CD4-positive, alpha-beta T cell treated with Interleukin-15 for 4 hours (primary cell): ENCODE measurements around the gene PPM1F.

Source experiments
- DNase-seq: peaks from one replicate; pipeline ENCODE4 v3.0.0-alpha.2; 2020; ENCODE audit warnings: low spot score

Gene PPM1F

DNA sequence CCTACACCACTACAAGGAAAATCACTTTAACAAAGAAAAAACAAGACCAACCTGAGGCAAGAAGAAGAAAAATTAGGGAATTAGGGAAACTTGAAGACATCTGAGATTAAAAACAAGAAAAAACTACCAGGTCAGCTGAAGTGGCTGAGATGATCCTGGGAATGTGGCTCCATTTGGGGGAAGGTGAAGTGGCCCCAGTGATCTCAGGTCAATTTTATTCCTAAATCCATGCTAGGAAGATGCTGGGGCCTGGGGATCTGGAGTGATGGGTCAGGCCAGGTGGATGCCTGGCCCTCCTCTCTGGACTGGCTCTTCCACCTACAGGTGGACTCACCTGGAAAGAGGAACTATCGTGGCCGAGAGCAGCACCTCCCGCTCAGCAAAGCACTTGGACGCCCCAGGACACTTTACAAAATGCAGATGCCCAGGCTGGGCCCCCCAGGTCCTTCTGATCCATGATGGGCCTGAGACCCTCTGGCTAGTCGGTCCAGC is 23.3 kb upstream of the PPM1F start:
- DNase-seq, result no peak

- no peak for DNase-seq
These were observed 22.6 kb upstream of the PPM1F start for GRCh38 chr22:21975273-21975672.

GRCh38 chr22:21974058-21974649 is 21.5 kb upstream of the PPM1F start:
- DNase-seq, result no peak

GRCh38 chr22:21972806-21973205 is 20.2 kb upstream of the PPM1F start:
- DNase-seq, result no peak

- DNase-seq, result peak; percentile 45
These were observed 19.7 kb upstream of the PPM1F start for GRCh38 chr22:21972293-21972779.

- no peak for DNase-seq
These were observed 19.2 kb upstream of the PPM1F start for GRCh38 chr22:21971858-21972275.

DNA sequence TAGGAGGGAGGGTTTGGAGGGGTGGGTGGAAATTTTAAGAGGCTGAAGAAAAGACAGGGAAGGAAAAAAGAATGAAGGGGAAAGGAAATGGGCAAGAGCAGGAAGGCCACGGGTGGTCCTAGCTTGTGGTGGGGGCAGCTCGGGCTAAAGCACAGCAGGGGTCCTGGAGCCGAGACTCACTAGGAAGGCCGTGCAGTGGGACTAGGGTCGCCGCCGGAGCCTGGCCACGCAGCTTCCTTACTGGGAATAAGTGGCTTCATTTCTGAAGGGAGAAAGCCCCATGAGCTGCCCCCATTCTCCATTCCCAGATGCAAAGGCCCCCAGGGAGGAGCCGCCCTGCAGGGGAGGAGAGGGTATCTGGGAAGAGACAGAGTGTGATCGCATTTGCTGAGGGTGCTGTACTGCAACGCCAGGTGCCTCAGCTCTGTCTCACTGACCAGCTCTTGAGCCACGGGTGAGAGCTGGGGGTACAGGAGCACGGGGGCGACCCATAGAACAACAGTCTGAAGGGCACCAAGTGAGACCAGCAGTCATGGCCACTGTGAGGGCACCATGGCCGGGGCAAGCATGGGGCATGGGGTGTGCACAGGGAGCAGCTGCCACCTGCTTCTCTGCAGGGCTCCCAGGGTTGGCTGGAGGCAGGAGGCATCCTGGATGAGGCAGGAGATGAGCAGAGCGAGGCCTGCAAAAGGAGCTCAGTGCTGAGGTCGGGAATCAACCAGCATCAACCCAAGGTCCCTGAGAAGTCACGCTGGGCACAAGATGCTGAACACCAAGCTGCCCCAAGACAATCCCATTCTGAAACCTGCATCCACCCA is 18.4 kb upstream of the PPM1F start:
- DNase-seq, result no peak

GRCh38 chr22:21970037-21970799 is 17.6 kb upstream of the PPM1F start:
- no peak for DNase-seq

DNA sequence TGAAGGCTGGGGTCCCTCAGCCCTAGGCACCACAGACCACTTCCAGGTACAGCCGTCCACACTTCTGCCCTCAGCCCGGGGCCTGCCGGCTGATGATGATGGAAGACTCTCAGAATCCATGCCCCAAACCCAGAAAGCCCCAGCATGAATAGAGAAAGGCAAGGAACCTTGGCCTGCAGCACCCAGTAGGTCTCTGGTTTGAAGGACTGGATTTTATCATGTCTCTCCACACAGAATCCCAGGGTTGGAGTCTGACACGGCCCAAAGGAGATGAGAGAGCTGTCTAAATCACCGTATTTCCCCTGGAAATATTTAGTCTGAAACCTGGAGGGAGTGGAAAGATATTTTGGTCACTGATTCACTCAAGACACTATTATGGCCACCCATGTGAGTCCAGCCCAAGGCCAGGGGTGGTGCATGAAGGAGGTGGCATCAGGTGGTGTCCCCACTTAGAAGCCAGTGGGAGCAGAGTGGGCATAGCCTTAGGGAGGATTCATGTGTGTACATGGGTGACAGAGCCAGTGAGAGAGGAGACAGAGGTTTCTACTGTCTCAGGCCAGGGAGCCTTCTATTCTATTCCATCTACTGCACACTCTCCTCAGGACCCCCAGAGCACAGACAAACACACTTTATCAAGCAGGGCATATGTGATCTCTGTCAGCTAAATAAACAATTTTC is 15.9 kb upstream of the PPM1F start:
- DNase-seq, result no peak

GRCh38 chr22:21967693-21968271 is 15.1 kb upstream of the PPM1F start:
- DNase-seq, result no peak

GRCh38 chr22:21966643-21967516 is 14.2 kb upstream of the PPM1F start:
- no peak for DNase-seq

DNA sequence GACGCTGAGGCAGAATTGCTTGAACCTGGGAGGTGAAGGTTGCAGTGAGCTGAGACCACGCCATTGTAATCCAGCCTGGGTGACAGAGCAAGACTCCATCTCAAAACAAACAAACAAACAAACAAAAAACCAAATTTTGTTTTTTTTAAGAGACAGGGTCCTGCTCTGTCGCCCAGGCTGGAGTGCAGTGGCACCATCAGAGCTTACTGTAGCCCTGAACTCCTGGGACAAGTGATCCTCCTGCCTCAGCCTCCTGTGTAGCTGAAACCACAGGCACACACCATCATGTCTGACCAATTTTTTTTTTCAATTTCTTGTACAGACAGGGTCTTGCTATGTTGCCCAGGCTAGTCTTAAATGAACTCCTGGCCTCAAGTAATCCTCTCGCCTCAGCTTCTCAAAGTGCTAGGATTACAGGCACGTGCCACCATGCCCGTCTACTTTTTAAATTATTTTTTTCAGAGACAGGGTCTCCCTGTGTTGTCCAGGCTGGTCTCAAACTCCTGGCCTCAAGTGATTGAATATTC is 13.2 kb upstream of the PPM1F start:
- no peak for DNase-seq

GRCh38 chr22:21964918-21965484 is 12.4 kb upstream of the PPM1F start:
- no peak for DNase-seq

DNA sequence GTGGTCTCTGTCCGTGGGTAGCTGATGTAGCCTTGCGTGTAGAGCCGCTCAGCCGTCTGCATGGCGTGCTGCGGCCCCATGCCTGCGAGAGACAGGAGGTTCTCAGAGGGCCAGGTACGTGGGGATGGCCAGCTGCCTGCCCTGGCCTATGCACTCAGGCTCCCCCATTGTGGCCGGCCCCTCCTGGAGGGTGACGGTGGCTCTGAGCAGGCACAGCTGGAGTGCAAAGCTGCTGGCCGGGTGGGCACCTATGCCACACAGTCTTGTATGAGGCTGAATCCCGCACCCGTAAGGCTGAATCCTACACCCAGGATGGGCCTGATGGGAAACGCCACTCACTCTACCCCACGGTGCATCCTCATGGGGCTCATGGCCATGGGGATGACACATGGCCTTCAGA is 11.6 kb upstream of the PPM1F start:
- DNase-seq, result no peak

- DNase-seq, result no peak
These were observed 11.2 kb upstream of the PPM1F start for GRCh38 chr22:21963790-21964211.

DNA sequence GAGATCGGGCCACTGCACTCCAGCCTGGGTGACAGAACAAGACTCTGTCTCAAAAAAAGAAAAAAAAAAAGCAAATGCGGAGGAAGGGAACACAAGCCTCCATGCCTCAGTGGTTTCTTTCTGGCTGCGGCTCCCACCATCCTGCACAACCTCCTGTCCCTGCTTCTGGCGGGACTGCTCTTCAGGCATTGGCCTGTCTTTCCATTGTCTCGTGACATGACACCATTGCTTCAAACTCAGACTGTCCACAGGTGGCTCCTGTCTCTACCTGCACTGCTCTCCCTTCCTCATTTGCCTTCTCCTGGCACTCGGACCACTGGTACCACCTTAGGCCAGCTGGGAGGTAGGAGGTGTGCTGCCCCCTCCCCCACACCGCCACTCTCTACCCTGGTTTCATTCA is 10.6 kb upstream of the PPM1F start:
- DNase-seq, result no peak

- no peak for DNase-seq
These were observed 10.0 kb upstream of the PPM1F start for GRCh38 chr22:21962655-21962949.

DNA sequence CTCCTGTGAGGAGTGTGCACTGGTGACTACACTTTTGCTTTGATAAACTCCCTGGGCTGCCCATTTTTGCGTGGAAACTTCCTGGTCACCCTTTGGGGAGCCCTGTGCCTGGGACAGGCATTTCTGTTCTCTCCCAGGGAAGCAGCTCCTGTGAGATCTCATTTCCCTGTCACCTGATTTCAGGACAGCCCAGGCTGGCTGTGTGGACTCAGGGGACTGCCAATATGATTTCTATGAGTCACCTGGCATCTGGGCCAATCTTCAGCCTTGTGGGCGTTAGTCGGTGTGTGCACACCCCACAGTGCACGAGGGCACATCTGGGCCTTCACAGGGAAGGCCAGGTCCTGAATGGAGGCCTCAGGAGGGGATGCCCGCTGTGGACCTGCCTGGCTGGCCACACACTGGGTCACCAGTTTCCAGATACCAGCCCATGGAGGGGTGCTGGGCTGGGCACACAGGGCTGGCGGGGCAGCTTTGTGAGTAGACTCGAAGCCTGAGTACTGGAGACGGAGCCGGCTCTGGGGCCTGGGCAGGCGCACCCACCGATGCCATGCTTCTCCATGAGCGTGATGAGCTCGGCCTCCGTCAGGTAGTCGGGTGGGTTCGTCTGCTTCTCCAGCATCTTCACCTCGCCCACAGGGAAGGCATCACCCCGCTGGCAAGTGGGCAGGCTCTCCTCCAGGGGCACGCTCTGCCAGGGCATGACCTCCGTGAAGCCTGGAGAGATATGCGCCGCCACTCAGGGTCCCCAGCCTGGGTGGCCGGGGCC is 9.4 kb upstream of the PPM1F start:
- DNase-seq, result no peak

DNA sequence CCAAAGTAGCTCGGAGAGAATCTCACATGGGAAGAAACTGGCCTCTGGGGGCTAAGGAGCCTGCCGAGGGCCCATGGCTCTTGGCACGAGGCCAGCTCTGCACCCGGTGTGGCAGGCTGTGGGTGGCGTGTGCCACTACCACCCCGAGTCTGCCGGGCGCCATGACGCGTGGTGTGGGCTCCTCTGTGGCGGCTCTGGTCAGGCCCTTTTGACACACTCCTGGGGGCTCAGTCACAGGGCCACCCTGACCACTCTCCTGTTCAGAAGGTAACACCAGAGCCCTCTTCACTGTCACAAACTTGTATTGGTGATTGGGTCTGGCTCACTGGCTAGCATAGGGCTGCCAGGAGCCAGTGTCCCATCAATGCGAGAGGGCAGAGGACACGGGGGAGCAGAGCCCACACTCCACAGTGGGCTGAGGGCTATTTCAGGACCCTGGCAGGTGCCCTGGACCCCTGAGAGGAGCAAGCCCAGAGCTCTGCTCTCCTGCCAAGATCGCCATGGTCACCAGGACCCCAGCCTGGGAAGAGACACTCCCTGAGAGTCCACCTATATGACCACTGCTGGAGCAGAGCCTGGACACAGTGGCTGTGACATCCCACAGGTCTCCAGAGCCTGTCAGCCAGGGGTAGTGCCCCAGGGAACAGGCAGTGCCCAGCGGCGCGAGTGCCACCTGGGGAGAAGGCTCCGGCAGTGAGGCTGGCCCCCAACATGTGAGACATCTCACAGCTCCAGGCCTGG is 8.6 kb upstream of the PPM1F start:
- no peak for DNase-seq
